Liver (tissue), 9 donors: ENCODE results near the gene MRS2. TPM values are rescaled to one million over a fixed set of nuclear protein-coding genes. Genes with fewer than 3 reads are reported as not detected.
A peak's percentile ranks its signal among the peaks of the same experiment; 100 is the strongest.

Experiments used
- DNase-seq: peaks from one replicate; pipeline ENCODE4 v3.0.0-alpha.2; 2017; ENCODE audit warnings: low spot score
- H3K27ac ChIP-seq, 2 donors: one replicate each; pipeline ENCODE4 v1.7.0; 2013; ENCODE audit warnings: inconsistent platforms in 2 of 2, low read length in 2 of 2, control low read depth in 1 of 2, low read depth in 1 of 2, mild to moderate bottlenecking in 1 of 2
- H3K27me3 ChIP-seq, 4 donors: one replicate each; pipeline versions ENCODE4 v1.6.1 to v1.7.0; 2013; ENCODE audit warnings: low read length in 3 of 4, inconsistent platforms in 1 of 4, mild to moderate bottlenecking in 1 of 4, moderate library complexity in 1 of 4; ENCODE audit not compliant: control insufficient read depth in 4 of 4, insufficient read depth in 4 of 4
- H3K36me3 ChIP-seq, 4 donors: one replicate each; pipeline versions ENCODE4 v1.6.1 to v1.7.0; 2013; ENCODE audit warnings: low read length in 3 of 4, mild to moderate bottlenecking in 3 of 4, low read depth in 1 of 4, moderate library complexity in 1 of 4; ENCODE audit not compliant: control insufficient read depth in 4 of 4, insufficient read depth in 3 of 4
- H3K4me1 ChIP-seq, 4 donors: one replicate each; pipeline versions ENCODE4 v1.6.1 to v1.7.0; 2013; ENCODE audit warnings: low read length in 3 of 4, mild to moderate bottlenecking in 3 of 4, moderate library complexity in 1 of 4; ENCODE audit not compliant: control insufficient read depth in 4 of 4, insufficient read depth in 4 of 4
- H3K4me3 ChIP-seq, 3 donors: one replicate each; pipeline versions ENCODE4 v1.6.1 to v1.7.0; 2013; ENCODE audit warnings: low read length in 3 of 3, control low read depth in 1 of 3, low read depth in 1 of 3, mild to moderate bottlenecking in 1 of 3
- H3K9ac ChIP-seq, 2 donors: one replicate each; pipeline ENCODE4 v1.7.0; 2013; ENCODE audit warnings: low read length in 2 of 2, mild to moderate bottlenecking in 2 of 2, moderate library complexity in 2 of 2, control low read depth in 1 of 2, low read depth in 1 of 2
- H3K9me3 ChIP-seq, 4 donors: one replicate each; pipeline versions ENCODE4 v1.6.1 to v1.7.0; 2013; ENCODE audit warnings: low read length in 3 of 4; ENCODE audit not compliant: control insufficient read depth in 4 of 4
- CTCF ChIP-seq: fragments of 150-350 bp; IDR thresholded peaks from 2 replicates; pipeline ENCODE4 v1.5.1; 2017; ENCODE audit warnings: improper control_type of control experiment, low read depth, low read length; ENCODE audit not compliant: missing input control
- EGR1 ChIP-seq, 2 donors: IDR thresholded peaks; 2 replicates each; pipeline ENCODE4 v1.6.1; 2016 to 2018; ENCODE audit warnings: antibody characterized with exemption in 2 of 2, low read depth in 2 of 2
- FOXA1 ChIP-seq: IDR thresholded peaks from 2 replicates; pipeline ENCODE4 v1.6.1; 2016; ENCODE audit warnings: antibody characterized with exemption
- FOXA2 ChIP-seq: IDR thresholded peaks from 2 replicates; pipeline ENCODE4 v1.6.1; 2016; ENCODE audit warnings: antibody characterized with exemption
- GABPA ChIP-seq, 2 donors: IDR thresholded peaks in 1 of 2; conservative IDR thresholded peaks in 1 of 2; 2 replicates each; pipeline ENCODE4 v1.6.1; 2016; ENCODE audit warnings: antibody characterized with exemption in 2 of 2, mild to moderate bottlenecking in 1 of 2, moderate library complexity in 1 of 2
- HNF4A ChIP-seq, 2 donors: conservative IDR thresholded peaks; 2 replicates each; pipeline ENCODE4 v1.6.1; 2016; ENCODE audit warnings: antibody characterized with exemption in 2 of 2, mild to moderate bottlenecking in 2 of 2
- HNF4G ChIP-seq: IDR thresholded peaks from 2 replicates; pipeline ENCODE4 v1.6.1; 2016; ENCODE audit warnings: antibody characterized with exemption
- JUND ChIP-seq, 2 donors: IDR thresholded peaks; 2 replicates each; pipeline ENCODE4 v1.6.1; 2016; ENCODE audit warnings: antibody characterized with exemption in 2 of 2
- MAX ChIP-seq: IDR thresholded peaks from 2 replicates; pipeline ENCODE4 v1.6.1; 2016; ENCODE audit warnings: antibody characterized with exemption
- NR2F2 ChIP-seq: IDR thresholded peaks from 2 replicates; pipeline ENCODE4 v1.6.1; 2016; ENCODE audit warnings: antibody characterized with exemption
- RAD21 ChIP-seq, 2 donors: IDR thresholded peaks; 2 replicates each; pipeline ENCODE4 v1.6.1; 2016; ENCODE audit warnings: antibody characterized with exemption in 2 of 2, mild to moderate bottlenecking in 2 of 2
- REST ChIP-seq: IDR thresholded peaks from 2 replicates; pipeline ENCODE4 v1.6.1; 2016; ENCODE audit warnings: antibody characterized with exemption, mild to moderate bottlenecking
- RXRA ChIP-seq, 2 donors: IDR thresholded peaks; 2 replicates each; pipeline ENCODE4 v1.6.1; 2017 to 2018; ENCODE audit warnings: antibody characterized with exemption in 2 of 2, mild to moderate bottlenecking in 1 of 2
- SP1 ChIP-seq: IDR thresholded peaks from 2 replicates; pipeline ENCODE4 v1.6.1; 2018; ENCODE audit warnings: antibody characterized with exemption, mild to moderate bottlenecking
- TAF1 ChIP-seq: conservative IDR thresholded peaks from 2 replicates; pipeline ENCODE4 v1.6.1; 2016; ENCODE audit warnings: antibody characterized with exemption, mild to moderate bottlenecking
- YY1 ChIP-seq: IDR thresholded peaks from 2 replicates; pipeline ENCODE4 v1.6.1; 2016; ENCODE audit warnings: antibody characterized with exemption, mild to moderate bottlenecking
- ZBTB33 ChIP-seq: IDR thresholded peaks from 2 replicates; pipeline ENCODE4 v1.6.1; 2016; ENCODE audit warnings: antibody characterized with exemption
- WGBS: extraction: QIAGEN DNeasy Blood & Tissue Kit; methylation state at CpG from one replicate; pipeline ENCODE4 v1.1.7; 2013; 5-methylcytosine and 5-hydroxymethylcytosine counted together
- polyA plus RNA-seq, 2 donors: library from polyadenylated mRNA; stranded (reverse) in 1 of 2; unstranded in 1 of 2; fragments of 200-250 nt in 1 of 2; fragments of >200 nt in 1 of 2; fragmentation: Nextera tagmentation in 1 of 2; extraction: Ambion mirVana in 1 of 2; gene quantifications; one replicate each; pipeline versions ENCODE4 v1.2.1 to v1.2.3, GENCODE V29; 2013 to 2015
- total RNA-seq, 2 donors: library from RNA; depleted of rRNA; stranded (reverse); fragments of >200 nt; gene quantifications; one replicate each; pipeline ENCODE4 v1.2.3, GENCODE V29; 2014
- donor health status: healthy.
- donor health status: healthy.
- donor health status: healthy.
- donor health status: healthy.
- donor health status: healthy.

Gene MRS2
- total and polyA plus RNA-seq, 4 donors: 10.1 to 20.1 (median 13.9) TPM

- Histone ChIP-seq H3K36me3 (peaks cover 0 to 4% (median 3%) of the 10 kb centered on the region in 4 donors), H3K4me3 (no peak overlapping the region), H3K27ac (no peak overlapping the region), H3K4me1 (peaks cover 0 to 20% (median 1%) of the 10 kb centered on the region in 4 donors), H3K27me3 (no peaks in the 10 kb centered on the region), H3K9me3 (peaks cover 0 to 3% (median 0%) of the 10 kb centered on the region in 4 donors), H3K9ac (no peak overlapping the region)
- no peak for TF ChIP-seq CTCF
- no peak for TF ChIP-seq YY1
- no peak for TF ChIP-seq RAD21 (IDR thresholded peaks at IDR 0.05)
- TF ChIP-seq SP1: no peak
- TF ChIP-seq HNF4G: no peak
- TF ChIP-seq MAX: no peak
- TF ChIP-seq JUND (IDR thresholded peaks at IDR 0.05): no peak
- TF ChIP-seq FOXA1: no peak
- no peak for TF ChIP-seq TAF1
- no peak for TF ChIP-seq RXRA (IDR thresholded peaks at IDR 0.05)
- no peak for TF ChIP-seq NR2F2
- no peak for TF ChIP-seq FOXA2
- no peak for TF ChIP-seq EGR1 (IDR thresholded peaks at IDR 0.05; ENCODE audit: low read depth in 2 of 2)
- 73% methylated on average over 4 of the region's 4 CpGs for WGBS
- DNase-seq: no peak
Observed at GRCh38 chr6:24401458-24401857, 1.3 kb upstream of the MRS2 start.

GRCh38 chr6:24403501-24403824 is 727 bp downstream of the MRS2 start:
- peak overlapping the region; percentile 82 to 92 (median 84) for H3K4me3 ChIP-seq
- peak overlapping the region; percentile 60 to 80 for H3K27ac ChIP-seq
- no peak for DNase-seq
- peak overlapping the region; percentile 57 to 97 for H3K9ac ChIP-seq
- peaks cover 3 to 13% (median 11%) of the 10 kb centered on the region in 4 donors for H3K36me3 ChIP-seq
- no peaks in the 10 kb centered on the region for H3K9me3 ChIP-seq
- TF ChIP-seq FOXA1 (no peak), EGR1 (IDR thresholded peaks at IDR 0.05; ENCODE audit: low read depth in 2 of 2) (no peak), RXRA (IDR thresholded peaks at IDR 0.05) (no peak), CTCF (no peak), RAD21 (IDR thresholded peaks at IDR 0.05) (no peak), JUND (IDR thresholded peaks at IDR 0.05) (no peak), HNF4A (conservative IDR thresholded peaks at IDR 0.05) (no peak)
- no peaks in the 10 kb centered on the region for H3K27me3 ChIP-seq
- WGBS: 3% methylated on average over 12 of the region's 12 CpGs
- H3K4me1 ChIP-seq: peaks cover 0 to 20% (median 1%) of the 10 kb centered on the region in 4 donors

- TF ChIP-seq HNF4G: no peak
- no peak for TF ChIP-seq HNF4A (conservative IDR thresholded peaks at IDR 0.05)
- no peak for TF ChIP-seq JUND (IDR thresholded peaks at IDR 0.05)
- no peak for TF ChIP-seq YY1
- TF ChIP-seq FOXA2: no peak
- no peak for TF ChIP-seq GABPA (IDR thresholded peaks at IDR 0.05 in 1 of 2, conservative IDR thresholded peaks at IDR 0.05 in 1 of 2)
- TF ChIP-seq RAD21 (IDR thresholded peaks at IDR 0.05): no peak
- no peak for TF ChIP-seq REST
- no peak for TF ChIP-seq SP1
- no peak for TF ChIP-seq NR2F2
- no peak for TF ChIP-seq ZBTB33
- H3K27ac ChIP-seq: no peak overlapping the region
- H3K9me3 ChIP-seq: no peaks in the 10 kb centered on the region
- no peak overlapping the region for H3K9ac ChIP-seq
- WGBS: 91% methylated on average over 5 of the region's 5 CpGs
- peaks cover 6 to 19% (median 16%) of the 10 kb centered on the region in 4 donors for H3K36me3 ChIP-seq
- H3K27me3 ChIP-seq: no peaks in the 10 kb centered on the region
- no peak for DNase-seq
- H3K4me1 ChIP-seq: peaks cover 0 to 20% (median 1%) of the 10 kb centered on the region in 4 donors
- no peak overlapping the region for H3K4me3 ChIP-seq
Observed at GRCh38 chr6:24405262-24405661, 2.5 kb downstream of the MRS2 start.
